Fibroblast of lung (primary cell): ENCODE results near the gene MGLL.

Source experiments
- CTCF ChIP-seq, 2 donors: IDR thresholded peaks in 1 of 2; conservative IDR thresholded peaks in 1 of 2; 1 replicate in 1 of 2; 2 replicates in 1 of 2; pipeline ENCODE4 v1.5.1; 2011 to 2012; ENCODE audit warnings: low read length in 2 of 2, control low read depth in 1 of 2, inconsistent platforms in 1 of 2, low read depth in 1 of 2, mild to moderate bottlenecking in 1 of 2
- EZH2 ChIP-seq: IDR thresholded peaks from 2 replicates; pipeline ENCODE4 v1.5.1; 2012; ENCODE audit warnings: low read length, control low read depth, mild to moderate bottlenecking; ENCODE audit errors: missing control alignments

GRCh38 chr3:127674790-127675189, 147.5 kb downstream of the MGLL start:
- TF ChIP-seq CTCF (conservative IDR thresholded peaks at IDR 0.05 in 1 of 2, IDR thresholded peaks at IDR 0.05 in 1 of 2; ENCODE audit: low read depth in 1 of 2, low read length in 2 of 2) (no peak), EZH2 (no peak)
